COR-L47 (cell line): Measurements from ENCODE around the gene KLK8.
"Not testable (repeated sequence)": the region's sequence is repeated elsewhere in the genome, so short reads cannot be mapped to it uniquely, and the experiment has no call there.

ENCODE experiments used
- DNase-seq: peaks from one replicate; lab custom pipeline; 2025; lab: John Stamatoyannopoulos, UW

The KLK8 gene

GRCh38 chr19:50983625-50984292 lies 17.6 kb downstream of the KLK8 start, which contains the start of gene KLK7:
TSS of gene KLK7 (minus strand) at chr19:50983917. CDS start at chr19:50982399, 1,518 bp downstream.
- DNase-seq, result no peak

- no peak for DNase-seq
Measured at GRCh38 chr19:50982186-50982585, 19.2 kb downstream of the KLK8 start.

- DNase-seq, result no peak
Measured at GRCh38 chr19:50981587-50982146, 19.7 kb downstream of the KLK8 start.

- no peak for DNase-seq
Measured at GRCh38 chr19:50980208-50980607, 21.2 kb downstream of the KLK8 start.

- DNase-seq, result no peak
Measured at GRCh38 chr19:50979758-50980157, 21.6 kb downstream of the KLK8 start.

- no peak for DNase-seq
Measured at GRCh38 chr19:50978772-50979390, 22.5 kb downstream of the KLK8 start.

- no peak for DNase-seq
Measured at GRCh38 chr19:50977626-50978025, 23.8 kb downstream of the KLK8 start.

- no peak for DNase-seq
Measured at GRCh38 chr19:50975766-50976165, 25.6 kb downstream of the KLK8 start.

- no peak for DNase-seq
Measured at GRCh38 chr19:50974702-50975556, 26.5 kb downstream of the KLK8 start.

- DNase-seq, result no peak
Measured at GRCh38 chr19:50972795-50973376, 28.5 kb downstream of the KLK8 start.

GRCh38 chr19:50969810-50970209 lies 31.6 kb downstream of the KLK8 start:
- DNase-seq, result not testable (repeated sequence)

GRCh38 chr19:50969413-50969760 lies 32.0 kb downstream of the KLK8 start, which contains the start of gene KLK6:
TSS of gene KLK6 (minus strand) at chr19:50969591. CDS start at chr19:50968104, 1,487 bp downstream.
- no peak for DNase-seq

- no peak for DNase-seq
Measured at GRCh38 chr19:50968716-50969412, 32.5 kb downstream of the KLK8 start.

GRCh38 chr19:50967929-50968715 lies 33.3 kb downstream of the KLK8 start:
- no peak for DNase-seq

- DNase-seq, result no peak
Measured at GRCh38 chr19:50964266-50964665, 37.1 kb downstream of the KLK8 start.

- no peak for DNase-seq
Measured at GRCh38 chr19:50963381-50963780, 38.0 kb downstream of the KLK8 start.

- no peak for DNase-seq
Measured at GRCh38 chr19:50962245-50962644, 39.2 kb downstream of the KLK8 start.

- no peak for DNase-seq
Measured at GRCh38 chr19:50959731-50960500, 41.5 kb downstream of the KLK8 start.

GRCh38 chr19:50957587-50957986 lies 43.8 kb downstream of the KLK8 start:
- DNase-seq, result no peak

GRCh38 chr19:50952910-50953309 lies 48.5 kb downstream of the KLK8 start, which contains the start of gene KLK5:
TSS of gene KLK5 (minus strand) at chr19:50953038. CDS start at chr19:50952657, 381 bp downstream.
- DNase-seq, result no peak
